Right ventricle myocardium superior (tissue), 1 donor: Measurements from ENCODE around the gene OR7D4. TPM values are rescaled to one million over a fixed set of nuclear protein-coding genes. Genes with fewer than 3 reads are reported as not detected.
"Not testable (repeated sequence)": the region's sequence is repeated elsewhere in the genome, so short reads cannot be mapped to it uniquely, and the experiment has no call there.

Experiments
- ATAC-seq: fragments of 200-7000 bp; cut with Tn5 transposase; one replicate; pipeline ENCODE4 v1.9.1; 2020; ENCODE audit warnings: mild to moderate bottlenecking; ENCODE audit not compliant: poor library complexity
- DNase-seq: peaks from one replicate; pipeline ENCODE4 v3.0.0-alpha.2; 2020
- intact Hi-C: fragments of 100-400 bp; cut with DNase I; formaldehyde crosslinking; loops from one replicate; pipeline ENCODE4 v1.11.2; 2022
- long read RNA-seq: library from polyadenylated mRNA; unstranded; transcript quantifications from one replicate; pipeline ENCODE4 v2.0.0, GENCODE V29; 2021
- total RNA-seq: library from RNA; stranded (reverse); fragmentation: NEBNext Ultra II Directional; extraction: Animal tissue kit (Norgen Biotek cat#: 25700); gene quantifications from one replicate; pipeline ENCODE4 v1.2.1, GENCODE V29; 2021
- donor health status: DM: no; HTN: yes; CAD: no; lungs with severe emphysema.

Gene OR7D4
- not detected for total RNA-seq
- long read RNA-seq: 0 reads

DNA sequence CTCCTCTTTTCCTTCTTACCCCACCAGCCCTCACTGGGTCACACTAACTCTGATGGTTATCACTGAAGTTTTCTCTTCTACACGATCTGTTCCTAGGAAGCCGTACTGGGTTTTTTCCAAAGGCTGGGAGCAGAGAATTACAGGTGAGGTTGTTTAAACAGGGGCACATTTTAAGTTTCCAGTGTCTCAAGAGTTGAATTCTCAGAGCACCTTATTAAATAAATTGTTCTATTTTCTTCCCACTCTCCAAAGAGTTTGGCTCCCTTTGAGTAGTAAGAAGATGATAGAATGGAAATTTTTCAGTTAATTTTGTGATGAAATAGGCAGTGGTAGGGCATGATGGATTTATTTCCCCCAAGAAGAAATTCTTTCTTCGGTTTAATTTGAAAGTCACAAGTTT, at the start of gene OR7D4:
OR7D4 (minus strand) TSS at position 101 of the 400 bp plus-strand sequence. CDS start 4,752 bp downstream, outside the sequence.
- ATAC-seq: no peak
- intact Hi-C loops: no loop called here

DNA sequence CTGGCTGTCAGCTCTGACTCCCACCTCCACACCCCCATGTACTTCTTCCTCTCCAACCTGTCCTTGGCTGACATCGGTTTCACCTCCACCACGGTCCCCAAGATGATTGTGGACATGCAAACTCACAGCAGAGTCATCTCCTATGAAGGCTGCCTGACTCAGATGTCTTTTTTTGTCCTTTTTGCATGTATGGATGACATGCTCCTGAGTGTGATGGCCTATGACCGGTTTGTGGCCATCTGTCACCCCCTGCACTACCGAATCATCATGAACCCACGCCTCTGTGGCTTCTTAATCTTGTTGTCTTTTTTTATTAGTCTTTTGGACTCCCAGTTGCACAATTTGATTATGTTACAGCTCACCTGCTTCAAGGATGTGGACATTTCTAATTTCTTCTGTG, 31.8 kb upstream of the OR7D4 start:
- intact Hi-C loops: no loop called here
- no peak for DNase-seq
- ATAC-seq: no peak

More for the DNA sequence above, at the start of gene OR7D4:
- no peak for DNase-seq

DNA sequence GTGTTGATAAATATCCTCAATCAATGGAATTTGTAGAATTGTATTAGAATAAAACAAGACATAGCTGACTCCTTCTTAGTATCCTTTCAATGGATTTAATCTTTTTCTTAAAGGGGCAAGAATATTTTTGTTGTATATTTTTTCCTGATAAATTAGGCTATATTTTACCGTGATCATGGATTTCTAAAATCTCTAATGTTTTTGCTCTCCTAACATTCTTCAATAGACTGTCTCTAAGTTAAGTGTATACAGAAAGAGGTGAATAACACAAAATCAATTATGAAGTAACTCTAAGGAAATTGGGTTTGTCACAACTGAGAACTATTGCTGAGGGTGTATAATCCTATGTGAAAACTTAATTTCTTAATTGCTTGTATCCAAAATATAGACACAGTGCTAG, 31.2 kb upstream of the OR7D4 start, which contains the start of gene OR7E24:
OR7E24 (plus strand) TSS at position 301 of the 400 bp plus-strand sequence. CDS start 114 bp downstream, outside the sequence.
- no peak for DNase-seq
- no peak for ATAC-seq
- intact Hi-C loops: no loop called here

DNA sequence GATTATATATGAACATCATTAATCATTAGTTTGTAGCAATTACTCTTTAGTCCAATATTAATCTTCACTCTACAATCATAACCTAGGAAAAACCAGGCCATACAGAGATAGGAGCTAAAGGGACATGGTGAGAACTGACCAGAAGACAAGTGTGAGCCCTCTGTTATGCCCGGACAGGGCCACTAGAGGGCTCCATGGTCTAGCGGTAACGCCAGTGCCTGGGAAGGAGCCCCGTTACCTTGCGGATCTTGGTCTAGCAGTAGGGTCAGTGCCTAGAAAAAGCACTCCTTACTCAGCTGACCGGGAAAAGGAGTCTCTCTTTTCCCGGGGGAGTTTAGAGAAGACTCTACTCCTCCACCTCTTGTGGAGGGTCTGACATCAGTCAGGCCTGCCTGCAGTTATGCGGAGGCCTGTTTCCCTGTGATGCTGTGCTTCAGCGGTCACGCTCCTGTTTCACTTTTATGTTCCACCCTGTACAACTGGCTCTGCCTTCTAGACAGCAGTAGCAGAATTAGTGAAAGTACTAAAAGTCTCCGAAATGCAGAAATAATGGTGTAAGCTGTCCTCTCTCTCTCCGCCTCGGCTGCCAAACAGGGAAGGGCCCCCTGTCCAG, 13.8 kb downstream of the OR7D4 start:
- intact Hi-C loops: loop anchor here (10.0 kb wide), 1 partner anchor 589 kb away; no protein-coding TSS in a partner anchor
- peak; percentile 82 for DNase-seq
- peak; percentile 70 for ATAC-seq

DNA sequence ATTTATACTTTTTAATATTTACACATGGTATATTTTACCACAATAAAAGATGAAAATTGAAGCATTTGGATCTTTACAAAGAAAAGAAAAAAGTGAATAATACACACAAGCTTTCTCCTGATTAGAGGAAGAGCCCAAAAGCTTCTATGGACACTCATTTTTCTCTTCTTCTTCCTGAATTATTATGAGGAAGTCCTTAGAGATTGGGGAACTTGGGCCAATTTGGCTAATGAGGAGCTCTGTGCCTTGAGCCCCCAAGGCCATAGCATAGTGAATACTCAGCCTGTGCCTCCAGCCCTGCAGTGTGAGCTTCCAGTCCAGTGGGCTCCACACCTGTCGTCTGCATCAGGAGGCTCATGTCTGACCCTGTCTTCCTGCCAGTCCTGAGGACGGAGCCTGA, 21.3 kb downstream of the OR7D4 start:
- intact Hi-C loops, DNase-seq, ATAC-seq: not testable (repeated sequence)

DNA sequence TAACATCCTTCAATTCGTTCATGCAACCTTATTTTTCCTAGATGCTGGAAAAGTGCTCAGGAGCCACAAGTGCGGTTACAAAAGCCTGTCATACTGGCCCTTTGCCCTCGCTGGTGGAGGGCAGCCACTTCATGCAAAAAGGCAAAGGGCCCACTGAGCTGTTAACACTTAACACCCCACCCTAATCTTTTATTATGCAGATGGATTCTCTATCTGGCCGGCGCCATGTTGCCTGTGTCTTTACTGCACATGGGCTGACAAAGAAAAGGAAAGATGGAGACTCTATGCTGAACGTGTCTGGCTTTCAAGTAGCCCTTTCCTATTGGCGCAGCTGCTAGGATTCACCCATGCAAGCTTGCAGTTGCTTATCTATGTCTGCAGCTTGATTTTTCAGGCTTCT, 29.9 kb downstream of the OR7D4 start:
- ATAC-seq: no peak
- intact Hi-C loops: no loop called here

DNA sequence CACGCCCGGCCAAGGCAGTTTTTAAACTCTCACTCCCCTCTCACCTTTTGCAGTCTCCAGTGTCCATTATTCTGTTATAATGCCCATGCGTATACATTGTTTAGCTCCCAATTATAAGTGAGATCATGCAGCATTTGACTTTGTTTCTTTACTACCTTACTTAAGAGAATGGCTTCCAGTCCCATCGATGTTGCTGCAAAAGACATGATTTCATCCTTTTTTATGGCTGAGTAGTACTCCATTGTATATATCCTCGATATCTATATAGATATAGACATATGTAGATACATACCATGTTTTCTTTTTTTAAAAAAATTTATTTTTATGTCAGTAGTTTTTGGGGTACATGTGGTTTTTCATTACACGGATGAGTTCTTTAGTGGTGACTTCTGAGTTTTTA, 32.2 kb downstream of the OR7D4 start:
- intact Hi-C loops: no loop called here
- DNase-seq (no peak), ATAC-seq (no peak)

More for the DNA sequence above, 29.9 kb downstream of the OR7D4 start:
- no peak for DNase-seq

DNA sequence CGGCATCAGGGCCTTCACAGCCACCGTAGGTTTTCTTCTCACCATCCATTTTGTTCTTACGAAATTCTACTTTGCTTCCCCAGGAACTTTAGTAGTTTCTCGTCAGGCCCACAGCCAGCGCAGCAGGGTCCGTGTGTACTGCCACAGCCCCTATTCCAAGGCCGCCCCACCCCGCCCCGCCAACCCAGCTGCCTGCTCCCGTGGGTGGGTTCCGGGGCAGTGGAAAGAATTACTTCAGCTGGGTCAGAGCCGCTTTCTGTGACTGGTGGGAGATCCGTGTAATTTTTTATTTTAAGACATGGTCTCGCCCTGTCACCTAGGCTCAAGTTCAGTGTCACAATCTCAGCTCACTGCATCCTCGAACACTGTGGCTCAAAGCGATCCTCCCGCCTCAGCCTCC, 36.4 kb downstream of the OR7D4 start:
- intact Hi-C loops: no loop called here
- ATAC-seq: no peak

DNA sequence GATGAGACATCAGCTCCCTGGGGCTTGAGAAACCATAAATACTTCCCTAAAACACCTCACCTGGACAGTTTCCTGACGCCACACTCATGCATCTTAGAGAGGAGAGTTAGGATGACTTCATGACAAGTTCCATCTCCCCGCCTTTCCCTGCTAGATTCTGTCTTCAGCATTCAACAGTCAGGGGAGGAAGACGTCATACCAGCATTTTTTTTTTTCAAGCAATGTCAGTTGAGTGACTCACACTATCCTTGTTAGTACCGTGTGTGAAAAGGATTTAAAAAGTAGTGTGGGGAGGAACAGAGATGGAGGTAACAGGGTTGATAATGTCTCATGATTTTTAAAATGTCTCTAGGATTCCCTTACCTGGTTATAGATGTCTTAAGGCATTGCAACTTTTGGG, 40.5 kb downstream of the OR7D4 start, which contains the start of gene OR7D2:
OR7D2 (plus strand) TSS at position 79 of the 400 bp plus-strand sequence. CDS start 6,803 bp downstream, outside the sequence.
- intact Hi-C loops: no loop called here
- DNase-seq: no peak
- ATAC-seq: no peak

More for the DNA sequence above, 36.4 kb downstream of the OR7D4 start:
- DNase-seq: no peak

DNA sequence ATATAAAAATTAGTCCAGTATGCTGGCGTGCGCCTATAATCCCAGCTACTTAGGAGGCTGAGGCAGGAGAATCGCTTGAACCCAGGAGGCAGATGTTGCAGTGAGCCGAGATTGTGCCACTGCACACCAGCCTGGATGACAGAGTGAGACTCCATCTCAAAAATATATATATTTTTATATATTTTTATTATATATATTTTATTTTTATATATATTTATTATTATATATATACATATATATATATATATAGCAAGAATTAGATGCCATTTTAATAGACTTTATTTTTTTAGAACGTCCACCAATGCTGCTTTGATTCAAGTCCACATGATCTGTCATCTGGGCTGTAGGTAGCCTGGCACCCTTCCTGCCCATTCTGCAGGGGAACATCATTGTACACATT, 44.1 kb downstream of the OR7D4 start:
- ATAC-seq: no peak
- no peak for DNase-seq
- intact Hi-C loops: no loop called here

DNA sequence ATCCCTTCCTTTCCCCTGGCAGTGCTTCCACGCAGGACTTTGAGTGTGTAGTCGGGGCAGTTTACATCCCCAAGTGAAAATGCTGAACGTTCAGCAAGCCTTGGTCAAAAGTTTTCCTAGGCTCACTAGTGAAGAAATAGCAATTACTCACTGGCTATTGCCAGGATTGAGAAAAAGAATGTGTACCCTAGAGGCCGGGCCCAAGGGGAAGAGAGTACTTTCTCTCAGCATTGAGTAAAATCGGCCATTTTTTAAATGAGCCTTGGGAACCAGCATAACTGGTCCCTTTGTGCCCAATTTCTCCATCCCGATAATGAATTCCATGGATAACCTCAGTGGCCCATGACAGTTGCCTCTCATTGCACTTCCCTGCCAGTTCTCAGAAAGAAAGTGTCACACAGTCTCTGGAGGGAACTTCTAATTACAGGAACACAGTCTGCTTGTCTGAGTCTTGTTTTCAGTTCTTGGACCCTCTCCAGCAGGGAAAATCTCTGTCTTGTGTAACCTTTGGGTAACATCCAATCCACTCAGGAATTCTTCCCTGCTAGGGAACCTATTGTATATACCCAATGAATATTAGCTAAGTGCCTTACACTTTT, 47.9 kb downstream of the OR7D4 start:
- intact Hi-C loops: no loop called here
- DNase-seq: no peak
- ATAC-seq: no peak

DNA sequence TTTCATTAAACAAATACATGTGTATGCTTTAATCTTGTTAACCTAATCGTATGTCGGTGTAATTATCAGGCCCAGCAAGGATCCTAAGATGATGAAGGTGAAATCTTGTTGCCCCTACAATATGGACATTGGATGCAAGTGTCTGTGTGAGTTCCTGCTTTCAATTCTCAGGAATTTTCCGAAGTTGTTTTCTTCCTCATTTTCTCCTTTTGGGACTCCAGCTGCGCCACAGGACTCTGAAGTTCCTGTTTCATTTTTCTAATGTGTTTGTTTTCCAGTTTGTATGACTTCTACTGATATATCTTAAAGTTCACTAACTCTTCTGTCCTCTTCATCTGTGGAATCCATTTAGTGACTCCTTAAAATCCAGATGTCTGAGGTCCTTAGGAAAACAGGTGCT, 52.5 kb downstream of the OR7D4 start:
- intact Hi-C loops: no loop called here
- DNase-seq (no peak), ATAC-seq (no peak)

DNA sequence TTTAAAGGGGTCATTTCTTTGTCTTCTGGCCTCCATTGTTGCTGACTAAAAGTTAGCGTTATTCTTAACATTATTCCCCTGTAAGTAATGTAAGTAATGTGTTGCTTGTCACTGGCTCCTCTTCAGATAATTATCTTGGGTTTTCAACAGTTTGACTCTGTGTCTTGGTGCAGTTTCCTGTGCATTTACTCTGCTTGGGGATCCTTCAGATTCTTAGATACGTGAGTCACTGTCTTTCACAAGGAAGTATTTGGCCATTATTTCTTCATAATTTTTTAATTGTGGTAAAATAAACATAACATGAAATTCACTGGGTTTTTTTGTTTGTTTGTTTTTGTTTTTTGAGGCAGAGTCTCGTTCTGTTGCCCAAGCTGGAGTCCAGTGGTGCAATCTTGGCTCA, 54.1 kb downstream of the OR7D4 start:
- intact Hi-C loops: no loop called here
- no peak for DNase-seq

DNA sequence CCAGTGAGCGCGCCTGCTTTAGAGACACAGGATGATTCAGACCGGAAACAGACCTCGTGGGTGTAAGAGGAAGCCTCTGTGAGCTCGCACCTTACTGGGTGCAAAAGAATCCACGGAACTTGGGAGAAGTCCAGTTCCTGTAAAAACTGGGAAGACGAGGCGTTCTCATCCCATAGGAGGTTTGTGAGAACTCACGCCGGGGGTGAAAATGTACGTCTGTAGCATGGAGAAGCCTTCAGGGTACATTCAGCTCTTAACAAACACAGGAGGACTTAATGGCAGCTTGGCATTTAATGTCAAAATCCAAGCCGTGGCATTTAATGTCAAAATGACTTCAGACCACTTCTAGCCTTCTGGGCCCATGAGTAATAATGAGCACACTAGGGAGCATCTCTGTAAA, 58.0 kb downstream of the OR7D4 start:
- ATAC-seq (no peak), DNase-seq (no peak)
- intact Hi-C loops: no loop called here

More for the DNA sequence above, 54.1 kb downstream of the OR7D4 start:
- ATAC-seq: no peak

Other genes starting within 250 kb of the OR7D4 start
- not detected for gene MUC16, start 209.2 kb downstream of the OR7D4 start, total RNA-seq
- gene OR1M1, start 132.5 kb downstream of the OR7D4 start, total RNA-seq: not detected
- not detected for gene OR7G2, start 112.1 kb downstream of the OR7D4 start, total RNA-seq
- not detected for gene OR7G1, start 103.8 kb downstream of the OR7D4 start, total RNA-seq
- gene OR7G3, start 92.6 kb downstream of the OR7D4 start, total RNA-seq: not detected
- 12.3 TPM for gene ZNF317, start 79.2 kb downstream of the OR7D4 start, total RNA-seq
- gene OR7D2, start 40.6 kb downstream of the OR7D4 start, total RNA-seq: 0.22 TPM
- not detected for gene OR7E24, start 31.3 kb upstream of the OR7D4 start, total RNA-seq
- gene ZNF699, start 90.2 kb upstream of the OR7D4 start, total RNA-seq: 3.2 TPM
- 19.4 TPM for gene ZNF559, start 104.6 kb upstream of the OR7D4 start, total RNA-seq
- gene ZNF177, start 143.4 kb upstream of the OR7D4 start, total RNA-seq: 2.4 TPM
- 10.4 TPM for gene ZNF266, start 216.0 kb upstream of the OR7D4 start, total RNA-seq